ENCODE results near the gene ARHGEF12.

Gene ARHGEF12

DNA sequence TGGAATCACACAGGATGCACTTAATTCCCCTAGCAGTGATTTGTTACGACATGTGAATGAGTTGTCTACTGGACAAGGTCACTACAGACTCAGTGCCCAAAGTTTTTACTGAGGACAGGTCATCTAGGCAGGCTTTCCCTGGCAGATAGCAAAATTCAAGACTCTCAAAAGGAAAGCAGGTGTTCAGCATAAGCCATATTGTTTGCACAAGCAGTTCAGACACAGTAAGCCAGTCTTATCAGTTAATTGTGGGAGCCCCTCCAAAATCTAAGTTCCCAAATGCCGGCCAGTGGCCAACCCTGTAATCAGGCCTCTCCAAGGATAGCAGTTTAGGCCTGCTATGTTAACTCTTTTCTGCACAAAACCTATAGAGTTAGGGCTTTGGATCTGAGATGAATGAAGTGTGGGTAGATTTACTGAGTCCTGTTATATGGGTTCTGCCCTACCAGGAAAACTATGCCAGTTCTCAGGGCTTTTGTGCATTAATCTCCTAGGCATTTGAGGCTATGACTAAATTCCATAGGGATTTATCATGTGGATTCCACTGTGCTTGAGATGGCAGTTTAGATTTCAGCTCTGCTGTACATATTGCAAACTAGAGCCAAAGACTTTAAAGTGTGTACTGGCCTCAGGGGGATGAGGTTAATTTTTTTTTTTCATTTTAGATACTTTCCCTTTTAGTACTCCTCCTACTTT, 4.8 kb upstream of the ARHGEF12 start:
- CTCF ChIA-PET: interaction anchor here (0.6 kb wide), 2 partner anchors 115 to 253 kb away, joined by 3 to 4 read pairs; no protein-coding TSS in a partner anchor
- POLR2A ChIA-PET: no interaction called here
- no peak for DNase-seq (ENCODE audit: extremely low spot score)
- no peak for TF ChIP-seq FOXK2 (IDR thresholded peaks at IDR 0.05)
- TF ChIP-seq TARDBP (IDR thresholded peaks at IDR 0.05): no peak

DNA sequence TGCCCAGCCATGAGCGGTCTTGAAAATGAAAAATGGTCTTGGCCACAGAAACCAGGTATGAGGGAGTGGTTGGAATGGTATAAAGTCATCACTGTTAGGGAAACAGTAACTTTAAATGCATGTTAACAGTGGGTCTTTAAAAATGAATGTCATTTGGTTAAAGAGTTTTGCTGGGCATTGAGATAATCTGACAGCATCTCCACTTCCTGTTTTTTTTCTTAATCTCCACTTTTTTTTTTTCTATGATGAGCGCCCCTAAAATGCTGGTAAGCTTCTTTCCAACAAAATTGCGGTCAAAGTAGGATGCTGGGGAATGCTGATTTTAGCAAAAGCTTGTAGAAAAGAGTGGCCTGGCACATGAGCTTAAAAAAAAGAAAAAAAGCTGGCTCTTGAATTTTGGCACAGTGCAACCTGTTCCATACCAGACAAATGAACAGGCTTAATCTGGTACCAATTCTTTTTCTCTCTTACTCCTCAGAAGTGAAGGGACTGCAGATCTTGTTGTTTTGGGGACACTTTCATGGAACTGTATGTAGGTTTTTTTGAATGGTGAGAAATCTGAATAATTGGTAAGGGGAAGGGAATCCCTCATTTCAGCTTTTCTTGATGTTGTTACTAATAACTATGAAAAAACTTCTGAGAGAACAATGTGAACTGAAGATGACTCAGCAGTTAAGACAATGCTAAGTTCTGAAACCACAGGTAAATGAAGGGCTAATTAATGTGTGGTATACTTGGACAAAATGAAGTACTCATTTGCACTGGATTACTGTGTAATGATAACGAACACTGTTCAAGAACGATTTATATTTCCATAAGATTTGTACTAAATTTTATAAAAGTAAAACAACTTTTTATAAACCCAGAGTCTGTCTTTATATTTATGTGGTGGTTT, 3.1 kb upstream of the ARHGEF12 start:
- CTCF ChIA-PET: interaction anchor here (1.3 kb wide), 1 partner anchor 42 kb away, joined by 4 read pairs; no protein-coding TSS in a partner anchor
- DNase-seq (ENCODE audit: extremely low spot score): no peak
- no peak for TF ChIP-seq FOXK2 (IDR thresholded peaks at IDR 0.05)
- no peak for TF ChIP-seq LEF1 (IDR thresholded peaks at IDR 0.05; ENCODE audit: borderline replicate concordance)
- no peak for TF ChIP-seq SP1 (IDR thresholded peaks at IDR 0.05)
- no peak for TF ChIP-seq BHLHE40 (IDR thresholded peaks at IDR 0.05; ENCODE audit: borderline replicate concordance)
- no peak for TF ChIP-seq ELF4 (IDR thresholded peaks at IDR 0.05)
- no peak for TF ChIP-seq SUZ12 (IDR thresholded peaks at IDR 0.05)
- no peak for TF ChIP-seq NFRKB (IDR thresholded peaks at IDR 0.05)
- no peak for TF ChIP-seq L3MBTL2 (conservative IDR thresholded peaks at IDR 0.05)
- TF ChIP-seq TARDBP (IDR thresholded peaks at IDR 0.05): no peak
- no peak for TF ChIP-seq ARNT (IDR thresholded peaks at IDR 0.05)
- no peak for TF ChIP-seq CTBP1 (IDR thresholded peaks at IDR 0.05; ENCODE audit: borderline replicate concordance)
- no peak for TF ChIP-seq HDGF (IDR thresholded peaks at IDR 0.05; ENCODE audit: borderline replicate concordance)
- no peak for TF ChIP-seq FOXM1 (IDR thresholded peaks at IDR 0.05; ENCODE audit: borderline replicate concordance)
- no peak for TF ChIP-seq FOXA1 (IDR thresholded peaks at IDR 0.05)
- no peak for TF ChIP-seq ZNF384 (IDR thresholded peaks at IDR 0.05)
- TF ChIP-seq, protein P1, sequence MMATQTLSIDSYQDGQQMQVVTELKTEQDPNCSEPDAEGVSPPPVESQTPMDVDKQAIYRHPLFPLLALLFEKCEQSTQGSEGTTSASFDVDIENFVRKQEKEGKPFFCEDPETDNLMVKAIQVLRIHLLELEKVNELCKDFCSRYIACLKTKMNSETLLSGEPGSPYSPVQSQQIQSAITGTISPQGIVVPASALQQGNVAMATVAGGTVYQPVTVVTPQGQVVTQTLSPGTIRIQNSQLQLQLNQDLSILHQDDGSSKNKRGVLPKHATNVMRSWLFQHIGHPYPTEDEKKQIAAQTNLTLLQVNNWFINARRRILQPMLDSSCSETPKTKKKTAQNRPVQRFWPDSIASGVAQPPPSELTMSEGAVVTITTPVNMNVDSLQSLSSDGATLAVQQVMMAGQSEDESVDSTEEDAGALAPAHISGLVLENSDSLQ (IDR thresholded peaks at IDR 0.05): no peak
- POLR2A ChIA-PET: no interaction called here

DNA sequence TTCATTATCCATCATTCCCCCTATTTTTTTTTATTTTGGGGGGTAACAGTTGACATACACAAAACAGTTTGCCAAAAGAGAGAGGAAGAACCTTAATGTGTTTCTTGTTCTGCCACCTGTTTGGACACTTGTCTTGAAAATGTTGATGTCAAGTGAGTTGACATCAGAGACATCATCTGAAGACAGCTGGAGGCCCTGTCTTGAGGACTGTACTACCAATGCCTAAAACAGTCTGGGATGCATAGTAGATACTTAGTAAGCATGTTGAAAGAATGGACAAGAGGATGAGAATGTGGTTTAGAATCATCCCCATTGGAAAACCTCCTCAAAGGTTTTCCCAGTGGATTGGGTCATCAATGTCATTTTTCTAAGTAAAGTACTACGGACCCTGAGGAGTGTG, 2.4 kb upstream of the ARHGEF12 start:
- no peak for DNase-seq (ENCODE audit: extremely low spot score)
- TF ChIP-seq HDGF (IDR thresholded peaks at IDR 0.05; ENCODE audit: borderline replicate concordance): no peak
- TF ChIP-seq FOXM1 (IDR thresholded peaks at IDR 0.05; ENCODE audit: borderline replicate concordance): no peak
- no peak for TF ChIP-seq CTBP1 (IDR thresholded peaks at IDR 0.05; ENCODE audit: borderline replicate concordance)
- TF ChIP-seq BHLHE40 (IDR thresholded peaks at IDR 0.05; ENCODE audit: borderline replicate concordance): no peak
- no peak for TF ChIP-seq ARNT (IDR thresholded peaks at IDR 0.05)
- no peak for TF ChIP-seq SUZ12 (IDR thresholded peaks at IDR 0.05)
- no peak for TF ChIP-seq NFRKB (IDR thresholded peaks at IDR 0.05)
- no peak for TF ChIP-seq SP1 (IDR thresholded peaks at IDR 0.05)
- TF ChIP-seq TARDBP (IDR thresholded peaks at IDR 0.05): no peak
- no peak for TF ChIP-seq ELF4 (IDR thresholded peaks at IDR 0.05)
- TF ChIP-seq L3MBTL2 (conservative IDR thresholded peaks at IDR 0.05): no peak
- no peak for TF ChIP-seq FOXK2 (IDR thresholded peaks at IDR 0.05)
- TF ChIP-seq ZNF384 (IDR thresholded peaks at IDR 0.05): no peak
- TF ChIP-seq FOXA1 (IDR thresholded peaks at IDR 0.05): no peak
- TF ChIP-seq LEF1 (IDR thresholded peaks at IDR 0.05; ENCODE audit: borderline replicate concordance): no peak
- TF ChIP-seq, protein P1 (IDR thresholded peaks at IDR 0.05): no peak
- ChIA-PET POLR2A (interaction anchor here (1.1 kb wide), 1 partner anchor 9 kb away, joined by 3 read pairs; the partner anchor contains the start of gene TLCD5), CTCF (interaction anchor here (1.2 to 1.3 kb wide), 2 partner anchors 16 to 41 kb away, joined by 3 to 4 read pairs; no protein-coding TSS in a partner anchor)

DNA sequence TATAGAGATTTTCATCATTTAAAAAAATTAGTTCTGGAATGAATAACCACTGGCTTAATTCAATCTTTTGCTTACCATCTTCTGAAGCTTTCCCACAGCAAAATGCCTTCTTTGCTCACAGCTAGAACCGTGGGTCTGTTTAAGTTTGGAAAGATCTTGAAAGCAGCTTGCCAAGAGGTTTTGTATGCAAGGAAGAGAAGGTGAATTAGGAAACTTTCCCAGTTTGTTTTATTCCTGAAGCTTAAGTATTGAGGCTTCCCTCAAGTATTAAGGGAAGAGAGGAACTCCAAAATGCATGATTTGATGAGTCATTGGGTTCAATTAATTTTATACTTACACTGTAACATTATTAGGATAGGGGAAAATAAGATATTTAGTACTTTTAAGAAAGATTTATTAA, 1.9 kb upstream of the ARHGEF12 start:
- TF ChIP-seq SP1 (IDR thresholded peaks at IDR 0.05): no peak
- no peak for TF ChIP-seq ARNT (IDR thresholded peaks at IDR 0.05)
- TF ChIP-seq FOXM1 (IDR thresholded peaks at IDR 0.05; ENCODE audit: borderline replicate concordance): no peak
- TF ChIP-seq TARDBP (IDR thresholded peaks at IDR 0.05): no peak
- no peak for TF ChIP-seq FOXK2 (IDR thresholded peaks at IDR 0.05)
- TF ChIP-seq LEF1 (IDR thresholded peaks at IDR 0.05; ENCODE audit: borderline replicate concordance): no peak
- TF ChIP-seq ELF4 (IDR thresholded peaks at IDR 0.05): no peak
- TF ChIP-seq NFRKB (IDR thresholded peaks at IDR 0.05): no peak
- TF ChIP-seq FOXA1 (IDR thresholded peaks at IDR 0.05): no peak
- ChIA-PET CTCF (interaction anchor here (0.8 to 1.3 kb wide), 5 partner anchors 8 to 169 kb away, joined by 3 to 9 read pairs (median 4); partner anchors contain the start of gene TLCD5), POLR2A (interaction anchor here (0.8 to 1.6 kb wide), 10 partner anchors 8 to 212 kb away, joined by 3 to 9 read pairs (median 3); partner anchors contain the start of gene TLCD5)
- no peak for DNase-seq (ENCODE audit: extremely low spot score)

DNA sequence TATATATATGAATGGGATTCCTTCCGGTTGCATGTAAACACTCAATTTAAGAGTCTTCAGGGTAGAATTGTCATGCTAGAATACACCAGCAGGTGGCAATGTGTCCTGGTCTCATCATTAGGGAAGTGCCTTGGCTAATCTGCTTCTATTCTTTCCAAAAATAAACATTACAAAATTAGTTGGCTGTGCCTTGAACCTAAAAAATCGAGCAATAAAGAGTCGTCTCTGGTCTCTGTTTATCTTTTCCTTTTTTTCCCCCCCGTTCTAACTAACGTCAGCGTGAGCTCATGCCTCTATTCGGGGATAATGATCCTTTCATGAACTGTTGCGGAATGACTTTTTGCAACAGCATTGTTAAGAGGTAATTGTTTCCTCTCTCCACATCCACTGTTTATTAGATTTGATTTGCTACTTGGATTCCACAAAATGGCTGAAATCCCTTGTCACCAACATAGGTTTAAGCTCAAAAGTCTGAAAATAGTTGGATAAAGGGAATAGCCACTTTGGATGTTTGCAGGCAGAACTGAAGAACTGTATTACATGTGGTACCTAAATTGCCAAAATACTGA, 1.2 kb upstream of the ARHGEF12 start:
- POLR2A ChIA-PET: interaction anchor here (0.8 to 2.4 kb wide), 17 partner anchors 9 to 211 kb away, joined by 3 to 13 read pairs (median 4); partner anchors contain the start of gene TLCD5
- CTCF ChIA-PET: interaction anchor here (0.7 to 1.2 kb wide), 9 partner anchors 9 to 168 kb away, joined by 3 to 9 read pairs (median 4); partner anchors contain the start of gene TLCD5
- TF ChIP-seq ZNF384 (IDR thresholded peaks at IDR 0.05) (no peak), ELF4 (IDR thresholded peaks at IDR 0.05) (no peak), HDGF (IDR thresholded peaks at IDR 0.05; ENCODE audit: borderline replicate concordance) (no peak), NFRKB (IDR thresholded peaks at IDR 0.05) (no peak), SP1 (IDR thresholded peaks at IDR 0.05) (no peak), FOXA1 (IDR thresholded peaks at IDR 0.05) (no peak), ARNT (IDR thresholded peaks at IDR 0.05) (no peak), BHLHE40 (IDR thresholded peaks at IDR 0.05; ENCODE audit: borderline replicate concordance) (no peak), FOXM1 (IDR thresholded peaks at IDR 0.05; ENCODE audit: borderline replicate concordance) (no peak), TARDBP (IDR thresholded peaks at IDR 0.05) (no peak), L3MBTL2 (conservative IDR thresholded peaks at IDR 0.05) (no peak), LEF1 (IDR thresholded peaks at IDR 0.05; ENCODE audit: borderline replicate concordance) (no peak), CTBP1 (IDR thresholded peaks at IDR 0.05; ENCODE audit: borderline replicate concordance) (no peak), FOXK2 (IDR thresholded peaks at IDR 0.05) (no peak)
- TF ChIP-seq, protein P1 (IDR thresholded peaks at IDR 0.05): no peak
- peak; percentile 57 for DNase-seq (ENCODE audit: extremely low spot score)
